GM21515 (cell line): ENCODE results near the gene TMEM176A.
"Not testable (repeated sequence)": the region's sequence is repeated elsewhere in the genome, so short reads cannot be mapped to it uniquely, and the experiment has no call there.

Source experiments
- ATAC-seq: cut with Tn5 transposase; IDR thresholded peaks from one replicate; pipeline ENCODE4 v1.9.1; 2021; ENCODE audit not compliant: unreplicated experiment

The TMEM176A gene

DNA sequence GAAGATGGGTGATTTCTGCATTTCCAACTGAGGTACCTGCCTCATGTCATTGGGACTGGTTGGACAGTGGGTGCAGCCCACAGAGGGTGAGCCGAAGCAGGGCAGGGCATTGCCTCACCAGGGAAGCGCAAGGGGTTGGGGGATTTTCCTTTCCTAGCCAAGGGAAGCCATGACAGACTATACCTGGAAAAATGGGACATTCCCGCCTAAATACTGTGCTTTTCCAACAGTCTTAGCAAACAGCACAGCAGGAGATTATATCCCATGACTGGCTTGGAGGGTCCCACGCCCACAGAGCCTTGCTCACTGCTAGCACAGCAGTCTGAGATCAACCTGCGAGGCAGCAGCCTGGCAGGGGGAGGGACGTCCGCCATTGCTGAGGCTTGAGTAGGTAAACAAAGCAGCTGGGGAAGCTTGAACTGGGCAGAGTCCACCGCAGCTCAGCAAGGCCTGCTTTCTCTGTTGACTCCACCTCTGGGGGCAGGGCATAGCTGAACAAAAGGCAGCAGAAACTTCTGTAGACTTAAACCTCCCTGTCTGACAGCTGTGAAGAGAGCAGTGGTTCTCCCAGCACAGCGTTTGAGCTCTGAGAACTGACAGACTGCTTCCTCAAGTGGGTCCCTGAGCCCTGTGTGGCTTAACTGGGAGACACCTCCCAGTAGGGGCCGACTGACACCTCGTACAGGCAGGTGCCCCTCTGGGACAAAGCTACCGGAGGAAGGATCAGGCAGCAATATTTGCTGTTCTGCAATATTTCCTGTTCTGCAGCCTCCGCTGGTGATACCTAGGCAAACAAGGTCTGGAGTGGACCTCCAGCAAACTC, 7.3 kb downstream of the TMEM176A start:
- ATAC-seq = not testable (repeated sequence)

DNA sequence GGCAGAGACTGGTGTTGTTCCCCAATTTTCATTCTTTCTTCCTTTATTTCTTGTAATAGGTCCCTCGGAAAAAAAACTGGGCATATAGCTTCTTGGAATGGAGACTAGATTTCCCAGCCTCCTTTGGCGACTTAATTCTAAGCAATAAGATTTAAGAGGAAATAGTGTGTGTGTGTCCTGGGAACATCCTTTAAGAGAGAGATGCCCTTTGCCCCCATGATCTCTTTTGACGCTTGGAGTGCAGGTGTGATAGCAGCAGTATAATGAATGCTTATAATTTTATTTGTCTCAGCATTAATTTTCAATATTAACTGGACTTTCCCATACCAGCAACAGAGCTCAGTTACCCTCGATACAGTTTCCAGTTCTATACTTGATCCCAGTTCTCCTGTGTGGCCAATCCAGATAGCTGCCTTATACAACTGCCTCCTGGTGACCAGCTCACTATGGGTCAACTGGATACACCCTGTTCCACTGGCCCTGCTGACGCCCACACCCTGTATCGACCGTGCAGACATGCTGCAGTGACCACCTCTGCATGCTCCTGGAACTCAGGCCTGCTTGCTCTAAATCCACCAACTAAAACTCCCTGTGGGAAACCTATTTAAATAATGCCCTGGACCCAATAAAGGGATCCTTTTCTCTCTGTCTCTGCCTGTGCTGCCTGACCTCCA, 13.9 kb downstream of the TMEM176A start:
- no peak for ATAC-seq

DNA sequence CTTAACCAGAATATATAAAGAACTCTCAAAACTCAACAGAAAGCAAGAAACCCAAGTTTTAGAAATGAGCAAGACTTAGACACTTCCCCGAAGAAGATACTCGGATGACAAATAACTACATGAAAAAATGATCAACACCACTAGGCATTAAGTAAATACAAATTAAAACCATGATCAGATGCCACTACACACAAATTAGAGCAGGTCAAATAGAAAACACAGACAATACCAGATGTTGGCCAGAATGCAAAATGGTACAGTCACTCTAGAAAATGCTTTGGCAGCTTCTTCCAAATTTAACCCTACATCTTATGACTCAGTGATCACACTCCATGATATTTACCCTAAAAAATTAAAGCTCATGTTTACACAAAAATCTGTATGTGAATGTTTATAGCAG, 18.4 kb downstream of the TMEM176A start:
- ATAC-seq = no peak

DNA sequence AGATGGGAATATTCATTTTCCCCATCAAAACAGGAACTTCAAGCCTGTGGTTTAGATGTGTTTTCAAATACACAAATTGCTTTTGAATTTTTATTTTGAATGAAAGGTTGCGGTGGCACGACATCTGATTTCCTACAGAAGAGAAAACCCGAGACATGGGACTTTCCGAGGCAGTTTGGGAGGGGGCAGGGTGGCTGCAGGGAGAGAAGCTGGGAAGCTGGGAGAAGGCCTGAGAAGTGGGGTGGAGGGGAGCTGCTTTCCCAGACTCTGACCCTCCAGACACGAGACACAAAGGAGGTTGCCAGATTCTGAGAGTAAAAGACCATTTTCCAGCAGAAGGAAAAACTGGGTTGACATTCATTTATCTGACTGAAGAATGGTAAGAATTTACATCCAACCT, 19.6 kb downstream of the TMEM176A start:
- no peak for ATAC-seq

DNA sequence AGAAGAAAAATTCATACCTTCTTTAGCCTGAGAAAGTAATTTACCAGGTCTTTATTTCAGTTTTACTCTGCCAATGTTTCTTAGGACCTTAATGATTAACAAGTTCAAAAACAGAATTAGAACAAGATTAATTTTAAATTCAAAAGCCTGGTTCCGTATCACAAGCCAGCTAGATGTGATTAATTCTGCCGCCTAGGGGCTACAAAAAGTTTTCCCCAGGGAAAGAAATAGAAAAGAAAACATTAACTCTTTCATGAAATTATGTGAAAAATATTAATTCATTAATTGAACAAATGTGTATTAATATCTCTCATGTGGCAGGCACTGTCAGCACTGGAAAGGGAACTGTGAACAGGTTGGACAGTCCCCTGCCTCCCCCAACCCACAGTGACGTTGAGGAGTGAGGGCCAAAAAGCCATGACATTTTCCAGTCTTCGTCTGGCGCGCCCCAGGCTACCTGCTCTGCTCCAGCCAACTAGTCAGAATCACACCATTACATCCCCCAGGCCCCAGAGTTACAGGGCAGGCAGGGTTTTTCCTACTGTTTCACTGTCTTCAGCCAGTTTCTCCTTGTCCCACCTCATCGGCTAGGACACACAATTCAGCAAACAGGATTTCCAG, 20.1 kb downstream of the TMEM176A start:
- no peak for ATAC-seq

DNA sequence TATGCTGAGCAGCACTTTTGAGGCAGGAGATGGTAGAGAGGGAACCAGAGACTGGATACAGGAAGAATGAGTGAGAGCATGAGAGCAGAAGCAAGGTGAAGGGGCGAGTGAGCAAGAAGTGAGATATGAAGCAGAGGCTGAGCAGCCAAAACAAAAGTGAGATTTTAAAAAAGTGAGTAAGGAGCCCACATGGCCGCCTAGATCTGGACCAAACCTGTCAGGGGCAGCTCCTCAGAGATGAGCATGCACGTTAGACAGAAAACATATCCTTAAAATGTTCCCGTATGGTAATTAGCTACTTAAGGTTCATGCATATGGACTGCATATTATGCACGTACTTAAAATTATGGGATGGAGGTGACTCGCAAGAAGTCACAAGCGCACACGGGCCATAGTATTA, 22.5 kb downstream of the TMEM176A start:
- ATAC-seq = no peak

DNA sequence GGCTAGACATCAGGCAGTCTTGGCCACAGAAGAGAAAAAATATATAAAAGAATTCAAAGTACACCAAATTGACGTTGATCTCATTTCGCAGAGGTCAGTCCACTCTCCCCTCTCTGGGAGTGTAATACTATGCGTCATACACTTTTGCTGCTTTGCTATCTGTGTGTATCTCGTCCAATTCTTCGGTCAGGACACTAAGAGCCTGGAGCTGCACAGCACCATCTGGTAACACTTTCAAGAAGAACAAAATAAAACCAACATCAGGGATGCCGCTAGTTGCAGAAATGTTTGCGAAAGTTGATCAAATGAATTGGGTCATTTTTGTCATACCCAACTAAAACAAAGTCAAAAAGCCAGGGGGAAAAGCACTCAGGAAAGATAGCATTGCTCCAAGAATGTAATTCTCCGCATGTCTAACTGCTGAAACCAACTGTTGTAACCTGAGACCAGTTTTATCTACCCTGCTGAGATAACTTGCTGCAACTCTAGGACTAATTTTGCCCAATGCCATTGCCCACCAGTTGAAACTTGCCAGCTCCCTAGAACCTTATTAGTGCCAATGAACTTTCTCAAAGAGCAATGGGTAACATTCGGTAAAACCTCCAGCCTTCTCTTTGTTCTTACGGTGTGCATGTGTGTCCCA, 23.0 kb downstream of the TMEM176A start:
- ATAC-seq = no peak

DNA sequence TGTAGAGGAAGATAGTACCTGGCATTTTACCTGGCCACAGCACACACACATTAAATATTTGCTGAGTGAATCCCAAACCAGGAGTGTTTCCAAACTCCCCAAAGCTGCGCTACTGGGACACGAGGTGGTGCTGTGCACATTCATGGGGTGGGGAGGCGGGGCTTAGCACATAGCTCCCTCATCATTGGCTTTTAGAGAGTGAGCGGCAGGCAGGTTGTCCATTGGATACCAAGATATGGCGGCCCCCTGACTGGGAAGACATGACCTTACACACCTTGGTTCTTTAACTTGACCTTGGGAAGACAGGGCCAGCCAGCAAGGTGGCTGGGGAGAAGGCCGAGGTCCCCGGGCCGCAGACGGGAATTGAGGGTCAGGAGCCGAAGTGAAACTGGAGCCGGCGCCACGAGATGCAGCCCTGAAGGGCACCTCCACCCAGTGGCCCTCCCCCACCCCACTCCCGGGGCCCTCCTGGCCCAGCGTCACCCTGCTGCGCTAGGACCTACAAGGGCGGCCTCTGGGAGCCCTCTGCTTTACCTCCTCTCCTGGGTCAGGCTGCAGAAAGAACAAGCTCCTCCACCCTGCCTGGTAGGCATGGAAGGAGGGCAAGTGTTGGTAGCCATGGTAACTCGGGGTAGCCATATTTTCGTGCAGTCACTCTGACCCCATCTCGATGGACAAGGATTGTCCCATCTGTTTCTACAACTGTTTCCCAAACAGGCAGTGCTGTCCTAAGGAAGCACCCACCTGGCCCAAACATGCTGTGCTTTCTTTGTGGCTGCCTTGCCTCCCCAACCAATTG, 24.0 kb downstream of the TMEM176A start:
- no peak for ATAC-seq

DNA sequence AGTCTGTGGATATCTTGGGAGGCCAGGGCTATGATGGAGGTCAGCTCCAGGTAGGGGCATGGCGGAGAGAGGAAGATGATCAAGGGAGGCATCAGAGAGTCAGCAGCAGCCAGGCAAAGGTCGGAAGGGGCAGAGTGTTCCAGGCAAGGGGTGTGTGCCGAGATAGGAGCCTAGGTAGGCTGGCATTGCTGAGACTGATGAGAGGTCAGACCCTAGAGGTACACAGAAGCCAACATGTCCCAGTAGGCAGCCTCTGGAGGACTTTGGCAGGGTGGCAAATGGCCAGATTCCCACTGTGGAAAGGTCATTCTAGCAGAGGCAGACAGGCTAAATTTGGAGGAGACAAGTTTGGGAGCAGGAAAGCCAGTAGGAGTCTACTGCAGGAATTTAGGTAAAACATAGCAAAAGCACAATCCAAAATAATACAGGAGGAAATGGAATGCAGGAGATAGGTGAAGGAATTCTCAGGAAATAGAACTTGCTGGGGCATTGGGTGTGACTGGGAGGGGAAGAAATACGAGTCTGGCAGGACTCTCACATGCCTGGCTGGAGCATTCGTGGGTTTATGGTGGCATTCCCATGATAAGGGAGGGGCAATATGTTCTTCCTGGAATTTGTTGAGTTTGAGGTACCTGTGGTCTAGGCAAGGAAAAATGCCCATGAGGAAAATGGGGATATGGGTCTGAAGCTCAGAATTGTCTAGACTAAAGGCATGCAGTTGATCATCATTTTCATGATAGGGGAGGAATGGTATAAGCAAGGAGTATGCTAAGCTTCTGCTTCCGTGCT, 25.7 kb downstream of the TMEM176A start:
- ATAC-seq = no peak

DNA sequence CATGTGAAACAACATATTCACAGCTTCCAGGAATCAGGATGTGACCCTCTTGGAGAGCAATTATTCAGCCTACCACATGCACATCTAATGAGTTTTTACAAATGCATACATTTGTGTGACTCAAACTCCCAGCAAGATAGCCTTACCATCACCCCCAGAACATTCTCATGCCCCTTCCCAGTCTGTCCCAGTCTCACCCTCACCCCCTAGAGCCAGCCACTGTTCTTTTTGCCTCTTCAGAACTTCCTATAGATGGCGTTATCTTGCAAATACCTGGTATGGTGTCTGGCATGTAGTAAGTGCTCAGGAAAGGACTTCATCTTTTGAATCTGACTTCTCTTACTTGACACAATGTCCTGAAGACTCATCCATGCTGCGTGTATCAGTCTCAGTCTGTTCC, 27.8 kb downstream of the TMEM176A start:
- no peak for ATAC-seq

DNA sequence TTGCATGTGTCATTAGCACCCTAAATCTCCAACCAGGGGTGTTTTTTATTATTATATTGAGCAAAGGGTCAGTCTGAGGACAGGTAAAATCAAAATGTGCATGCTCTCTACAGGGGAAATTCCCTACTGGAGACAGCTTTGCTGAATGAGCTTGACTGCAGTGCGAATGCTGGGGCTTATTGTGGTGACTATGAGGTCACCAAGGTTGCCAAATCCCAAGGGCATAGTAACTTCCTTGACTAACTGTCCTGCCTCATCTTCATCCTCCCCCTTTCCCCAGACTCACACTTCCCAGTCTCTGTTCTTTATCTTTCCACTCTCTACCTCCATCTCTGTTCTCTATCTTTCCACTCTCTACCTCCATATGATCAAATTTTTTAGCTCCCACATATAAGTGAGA, 28.9 kb downstream of the TMEM176A start:
- ATAC-seq = no peak

DNA sequence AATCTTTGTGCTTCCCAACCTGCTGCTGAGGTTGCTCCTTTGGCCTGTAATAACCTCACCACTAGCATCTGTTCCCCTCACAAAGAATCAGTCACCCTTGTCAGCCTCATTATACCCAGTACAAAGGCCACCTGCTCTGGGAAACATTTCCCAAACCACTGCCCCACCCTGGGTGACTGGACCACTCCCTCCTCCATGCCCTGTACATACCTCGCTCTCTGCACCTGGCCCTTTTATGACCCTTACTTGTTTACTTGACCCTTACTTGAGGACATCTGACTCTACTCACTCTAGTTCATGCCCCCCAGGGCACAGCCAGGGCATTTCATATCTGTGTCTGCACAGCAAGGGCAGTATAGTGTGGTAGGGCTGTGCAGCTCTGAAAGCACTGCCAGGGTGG, 30.4 kb downstream of the TMEM176A start:
- no peak for ATAC-seq

DNA sequence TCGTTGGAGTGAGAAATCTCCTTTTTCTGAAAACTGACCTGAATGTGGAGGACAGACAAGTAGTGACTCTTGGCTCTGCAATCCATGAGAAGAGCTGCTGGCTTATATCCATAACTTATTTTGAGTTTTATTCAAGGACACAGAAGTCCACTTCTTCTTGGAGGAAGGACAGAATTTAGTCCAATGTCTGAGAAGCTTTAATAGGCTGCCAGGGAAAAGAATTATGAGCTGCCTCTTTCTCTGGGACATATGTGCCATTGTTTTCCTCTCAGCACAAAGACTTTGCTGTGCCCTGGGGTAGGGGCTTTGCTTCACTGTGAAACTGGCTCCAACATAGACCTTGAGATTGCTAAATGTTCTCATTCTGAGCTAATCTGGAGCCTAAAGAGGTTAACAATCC, 31.3 kb downstream of the TMEM176A start:
- no peak for ATAC-seq

DNA sequence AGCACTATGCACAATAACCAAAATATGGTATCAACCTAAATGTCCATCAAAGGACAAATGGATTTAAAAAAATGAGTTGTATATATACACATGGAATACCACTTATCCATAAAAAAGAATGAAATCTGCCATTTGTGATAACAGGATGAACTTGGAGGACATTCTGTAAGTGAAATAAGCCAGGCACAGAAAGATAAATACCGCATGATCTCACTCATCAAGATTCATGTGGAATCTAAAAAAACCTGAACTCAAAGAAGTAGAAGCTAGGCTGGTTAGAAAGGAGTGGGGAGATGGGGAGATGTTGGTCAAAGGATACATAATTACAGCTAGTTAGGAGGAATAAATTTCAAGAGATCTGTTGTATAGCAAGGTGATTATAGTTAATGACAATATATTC, 34.5 kb downstream of the TMEM176A start:
- ATAC-seq = no peak

DNA sequence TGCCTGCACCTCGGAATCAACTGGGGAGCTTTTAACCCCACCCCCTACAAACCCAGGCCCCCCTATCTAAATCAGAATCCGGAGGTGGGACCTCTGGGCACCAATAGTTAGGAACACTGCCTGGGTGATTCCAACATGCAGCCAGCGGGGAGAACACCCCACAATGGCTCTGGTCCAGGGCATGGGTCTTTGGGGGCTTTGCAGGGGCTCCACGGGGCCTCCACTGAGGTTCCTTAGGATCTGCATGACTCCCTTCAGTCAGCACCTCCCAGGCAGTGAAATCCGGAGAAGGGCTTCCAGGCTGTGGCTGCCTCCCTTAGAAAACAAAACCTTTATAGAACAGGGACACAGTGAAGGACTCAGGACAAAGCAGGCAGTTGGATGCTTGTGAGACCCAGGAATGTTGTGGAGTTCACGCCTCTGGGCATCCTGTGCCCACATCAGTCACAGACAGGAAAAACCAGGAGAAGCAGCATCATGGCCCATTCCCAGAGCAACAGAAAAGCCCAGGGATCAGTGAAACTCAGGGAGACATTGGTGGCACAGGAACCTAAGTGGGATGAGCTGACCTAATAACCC, 35.2 kb downstream of the TMEM176A start:
- no peak for ATAC-seq

DNA sequence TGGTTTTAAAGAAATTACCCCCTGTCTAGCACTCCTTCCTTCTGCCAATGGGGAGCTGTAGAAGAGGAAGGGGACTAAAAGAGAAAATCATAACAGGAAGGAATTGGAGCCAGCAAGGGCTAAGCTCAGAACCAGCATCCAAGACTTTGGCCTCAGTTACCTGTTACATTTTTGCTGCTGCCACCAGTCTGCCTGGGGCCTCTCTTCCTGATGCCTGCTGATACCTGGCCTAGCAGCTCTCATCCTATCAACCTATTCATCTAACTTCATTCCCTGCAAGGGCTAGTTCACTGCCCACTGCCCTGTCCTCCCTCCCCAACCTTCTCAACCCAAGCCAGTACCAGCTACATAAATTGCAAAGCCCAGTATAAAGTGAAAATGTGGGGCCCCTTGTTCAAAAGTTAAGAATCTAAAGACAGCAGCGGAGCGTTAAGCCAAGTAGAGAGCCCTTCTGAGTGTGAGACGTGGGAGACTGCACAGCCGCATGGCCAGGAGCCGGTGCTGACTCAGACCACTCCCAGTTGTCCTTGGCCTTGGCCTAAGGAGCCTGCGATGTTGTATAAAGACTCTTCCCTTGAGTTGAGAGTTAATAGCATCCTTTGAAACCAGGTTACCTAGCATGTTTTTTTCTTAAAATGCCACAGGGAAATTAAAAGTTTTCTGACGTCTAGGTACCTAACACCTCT, 38.5 kb downstream of the TMEM176A start:
- ATAC-seq = no peak

DNA sequence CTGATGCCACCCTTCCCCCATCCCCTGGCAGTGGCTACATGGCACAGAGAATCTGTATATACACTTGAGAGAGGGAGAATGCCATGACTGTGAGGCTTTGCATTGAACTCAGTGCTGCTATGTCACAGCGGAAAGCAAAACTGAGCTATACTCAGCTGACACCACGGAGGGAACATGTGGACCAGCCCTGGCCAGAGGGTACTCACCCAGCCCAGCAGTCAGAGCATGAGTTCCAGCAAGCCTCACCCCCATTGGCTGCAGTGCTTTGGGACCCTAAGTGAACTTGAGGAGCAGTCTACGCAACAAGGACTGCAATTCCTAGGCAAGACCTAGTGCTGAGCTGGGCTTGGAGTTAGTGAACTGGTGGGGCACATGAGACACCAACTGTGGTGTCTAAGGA, 41.4 kb downstream of the TMEM176A start:
- ATAC-seq = no peak

DNA sequence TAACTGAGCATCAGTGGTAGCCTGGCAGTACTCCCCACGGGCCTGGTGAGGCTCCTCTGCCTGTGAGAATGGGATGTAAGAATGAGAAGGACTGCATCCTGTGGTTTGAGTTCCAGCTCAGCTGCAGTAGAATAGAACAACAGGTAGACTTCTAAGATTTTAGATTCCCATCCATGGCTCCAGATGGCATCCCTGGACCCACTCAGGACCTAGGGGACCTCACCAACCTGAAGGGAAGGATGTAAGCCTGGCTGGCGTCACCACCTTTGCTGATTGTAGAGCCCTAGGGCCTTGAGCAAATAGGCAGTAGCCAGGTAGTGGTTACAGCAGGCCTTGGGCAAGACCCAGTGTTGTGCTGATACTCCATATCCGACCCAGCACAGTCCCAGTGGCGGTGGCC, 42.1 kb downstream of the TMEM176A start:
- ATAC-seq = no peak

DNA sequence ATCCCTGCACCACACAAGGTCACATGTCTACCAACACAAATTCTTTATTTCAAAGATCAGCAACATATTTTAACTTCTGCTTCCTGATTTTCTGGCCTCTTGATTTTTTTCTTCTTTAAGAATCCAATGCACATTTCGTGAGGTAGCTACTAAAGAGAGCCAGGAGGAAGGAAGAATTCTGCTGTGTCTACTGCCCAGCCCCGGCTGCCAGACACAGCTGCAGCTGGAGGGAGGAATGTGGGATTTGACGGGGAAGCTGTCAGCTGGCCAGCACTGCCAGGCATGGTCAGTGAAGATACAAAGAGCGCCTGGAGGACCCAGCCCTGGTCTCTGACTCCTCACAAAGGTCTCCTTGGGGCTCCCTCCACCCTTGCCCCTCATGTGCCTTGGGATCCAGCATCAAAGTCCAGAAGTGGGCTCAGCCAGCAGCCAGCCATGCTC, 44.9 kb downstream of the TMEM176A start:
- ATAC-seq = no peak
